Endothelial cell of umbilical vein (primary cell): ENCODE data around the gene DDR2. TPM values are rescaled to one million over a fixed set of nuclear protein-coding genes. Genes with fewer than 3 reads are reported as not detected.
A peak's percentile ranks its signal among the peaks of the same experiment; 100 is the strongest.

ENCODE experiments used
- BruUV-seq: library from RNA; stranded (reverse); fragments of 400-500 nt; replicated peaks from 2 replicates; lab custom pipeline; 2021; lab: Mats Ljungman, UMichigan
- CTCF ChIA-PET: fragments of 300-600, 350-600 bp; sonication (Branson Sonifier 250); formaldehyde crosslinking; loops from one replicate; lab custom pipeline; 2021; ENCODE audit warnings: antibody characterized with exemption, inconsistent platforms; lab: Charles Lee
- POLR2A ChIA-PET: fragments of 300-600, 350-600 bp; sonication (Branson Sonifier 250); formaldehyde crosslinking; loops from one replicate; lab custom pipeline; 2021; ENCODE audit warnings: antibody characterized with exemption, inconsistent platforms; lab: Charles Lee
- DNase-seq: peaks from one replicate; pipeline ENCODE4 v3.0.0-alpha.2; 2011; ENCODE audit warnings: low read depth, low spot score
- FAIRE-seq: peaks from 2 replicates; lab custom pipeline; 2011; peaks lifted over from hg19 to GRCh38; lab: Jason Lieb, UNC
- H2AFZ ChIP-seq: 2 replicates; pipeline ENCODE4 v1.6.0; 2012; ENCODE audit warnings: low read depth, low read length, control low read depth, inconsistent platforms
- H3K27ac ChIP-seq: 2 replicates; pipeline ENCODE4 v1.5.1; 2011; ENCODE audit warnings: low read depth, mild to moderate bottlenecking, control low read depth, low read length, moderate library complexity; ENCODE audit not compliant: insufficient read depth
- H3K27me3 ChIP-seq, 2 experiments: 2 replicates each; pipeline versions ENCODE4 v1.6.0 to v1.6.1; 2011; ENCODE audit warnings: low read length in 2 of 2, mixed read lengths in 1 of 2; ENCODE audit not compliant: control insufficient read depth in 2 of 2, insufficient read depth in 2 of 2
- H3K36me3 ChIP-seq, 2 experiments: 2 replicates in 1 of 2; 3 replicates in 1 of 2; pipeline ENCODE4 v1.5.1; 2011; ENCODE audit warnings: low read length in 2 of 2, mild to moderate bottlenecking in 1 of 2, moderate library complexity in 1 of 2; ENCODE audit not compliant: control insufficient read depth in 2 of 2, insufficient read depth in 2 of 2; ENCODE audit errors: extremely low read depth in 1 of 2
- H3K4me1 ChIP-seq: 3 replicates; pipeline ENCODE4 v1.5.1; 2011; ENCODE audit warnings: mild to moderate bottlenecking, low read length; ENCODE audit not compliant: control insufficient read depth, insufficient read depth; ENCODE audit errors: extremely low read depth
- H3K4me2 ChIP-seq: 2 replicates; pipeline ENCODE4 v1.6.1; 2011; ENCODE audit warnings: low read length, control low read depth, mixed read lengths; ENCODE audit not compliant: insufficient read depth
- H3K4me3 ChIP-seq, 3 experiments: fragments of 200-600 bp in 1 of 3; sonication (generic), shearing (Covaris generic) in 1 of 3; replicated peaks in 1 of 3; 2 replicates each; pipeline ENCODE4 v1.5.1; 2011 to 2016; ENCODE audit warnings: control low read depth in 3 of 3, low read length in 3 of 3, mild to moderate bottlenecking in 2 of 3, inconsistent platforms in 1 of 3, low read depth in 1 of 3, moderate library complexity in 1 of 3; ENCODE audit not compliant: insufficient read depth in 1 of 3
- H3K79me2 ChIP-seq: 2 replicates; pipeline ENCODE4 v1.6.0; 2012; ENCODE audit warnings: low read length, inconsistent platforms; ENCODE audit not compliant: control insufficient read depth, insufficient read depth
- H3K9ac ChIP-seq: replicated peaks from 2 replicates; pipeline ENCODE3; 2011; ENCODE audit warnings: low read length, control low read depth; ENCODE audit not compliant: insufficient read depth; ENCODE audit errors: extremely low read depth
- H3K9me1 ChIP-seq: replicated peaks from 3 replicates; pipeline ENCODE4 v1.6.0; 2011; ENCODE audit warnings: mild to moderate bottlenecking, low read length; ENCODE audit not compliant: control insufficient read depth, insufficient read depth; ENCODE audit errors: extremely low read depth
- H3K9me3 ChIP-seq: replicated peaks from 2 replicates; pipeline ENCODE4 v1.5.1; 2012; ENCODE audit warnings: low read length, inconsistent platforms; ENCODE audit not compliant: control insufficient read depth, insufficient read depth
- H4K20me1 ChIP-seq: replicated peaks from 2 replicates; pipeline ENCODE3; 2011; ENCODE audit warnings: mild to moderate bottlenecking, low read length; ENCODE audit not compliant: control insufficient read depth, insufficient read depth; ENCODE audit errors: extremely low read depth
- CTCF ChIP-seq, 2 donors: IDR thresholded peaks; 1 replicate in 1 of 2; 2 replicates in 1 of 2; pipeline ENCODE4 v1.5.1; 2011; ENCODE audit warnings: low read length in 2 of 2, mild to moderate bottlenecking in 2 of 2, moderate library complexity in 2 of 2, control low read depth in 1 of 2, inconsistent platforms in 1 of 2, low read depth in 1 of 2; ENCODE audit not compliant: insufficient read depth in 1 of 2; ENCODE audit errors: extremely low read depth in 1 of 2
- EZH2 ChIP-seq: IDR thresholded peaks from 2 replicates; pipeline ENCODE4 v1.6.1; 2012; ENCODE audit warnings: borderline replicate concordance, low read depth, mild to moderate bottlenecking, moderate library complexity, low read length, inconsistent platforms; ENCODE audit not compliant: severe bottlenecking
- FOS ChIP-seq: IDR thresholded peaks from 2 replicates; pipeline ENCODE4 v1.6.1; 2011; ENCODE audit warnings: mild to moderate bottlenecking, low read length, moderate library complexity, borderline replicate concordance; ENCODE audit not compliant: insufficient read depth
- GATA2 ChIP-seq: IDR thresholded peaks from 2 replicates; pipeline ENCODE4 v1.7.0; 2011; ENCODE audit warnings: low read depth, mild to moderate bottlenecking, moderate library complexity, mixed read lengths, low read length; ENCODE audit not compliant: insufficient read length, insufficient read depth
- JUN ChIP-seq: IDR thresholded peaks from 2 replicates; pipeline ENCODE4 v1.6.1; 2011; ENCODE audit warnings: borderline replicate concordance, low read depth; ENCODE audit not compliant: insufficient read length, insufficient read depth
- MAX ChIP-seq: IDR thresholded peaks from 2 replicates; pipeline ENCODE4 v1.6.1; 2011; ENCODE audit not compliant: insufficient read depth, insufficient read length
- MYC ChIP-seq: IDR thresholded peaks from one replicate; pipeline ENCODE4 v1.6.1; 2011; ENCODE audit warnings: mild to moderate bottlenecking, low read depth, low read length
- POLR2A ChIP-seq: IDR thresholded peaks from 2 replicates; pipeline ENCODE4 v1.6.1; 2012; ENCODE audit warnings: low read depth, mild to moderate bottlenecking, control low read depth, low read length
- POLR2AphosphoS5 ChIP-seq: IDR thresholded peaks from 2 replicates; pipeline ENCODE4 v1.6.1; 2012; ENCODE audit warnings: low read depth, mild to moderate bottlenecking, control low read depth, low read length, moderate library complexity; ENCODE audit not compliant: insufficient read depth
- dilution Hi-C: fragments of 300-500 bp; cut with MboI; formaldehyde crosslinking; loops from one replicate; pipeline ENCODE4 v1.15.0; 2019; ENCODE audit warnings: low sequenced_read_pairs; ENCODE audit not compliant: extremely low pct_ligation_motif_present
- intact Hi-C: fragments of 100-400 bp; cut with micrococcal nuclease; formaldehyde crosslinking; loops from one replicate; pipeline ENCODE4 v1.10.0; 2022
- polyA plus RNA-seq, 4 experiments: library from polyadenylated mRNA; depleted of rRNA in 3 of 4; stranded (reverse) in 3 of 4; unstranded in 1 of 4; fragments of >200 nt; gene quantifications; 2 replicates each; pipeline versions ENCODE4 v1.2.1 to v1.2.3, GENCODE V29; 2011 to 2012; ENCODE audit warnings: missing spikeins in 1 of 4
- total RNA-seq: library from RNA; stranded (reverse); gene quantifications from 2 replicates; pipeline ENCODE4 v1.2.3, GENCODE V29; 2021

DDR2 gene
- total and polyA plus RNA-seq, 2 donors (not counting 3 experiments of a cell fraction or from before 2014, with no cell fraction given): 27.8 to 30.8 TPM

- H3K4me2 ChIP-seq: peak overlapping the region; percentile 37
- H3K27me3 ChIP-seq: no peaks in the 10 kb centered on the region
- peaks cover 42% of the 10 kb centered on the region for H3K4me1 ChIP-seq
- intact Hi-C loops (loop anchor here (1.0 to 2.0 kb wide), 4 partner anchors 16 to 65 kb away; partner anchors contain the start of gene DDR2), dilution Hi-C loops (no loop called here)
- ChIA-PET POLR2A (no interaction called here), CTCF (interaction anchor here (1.5 to 1.8 kb wide), 2 partner anchors 10 to 30 kb away, joined by 3 to 5 read pairs; no protein-coding TSS in a partner anchor)
- peaks cover 5% of the 10 kb centered on the region for H3K79me2 ChIP-seq
- H3K4me3 ChIP-seq: no peak overlapping the region
- no peak for TF ChIP-seq FOS
- TF ChIP-seq POLR2AphosphoS5: no peak
- no peak for TF ChIP-seq GATA2
- TF ChIP-seq EZH2: no peak
- no peak for TF ChIP-seq MAX
- TF ChIP-seq MYC: no peak
- no peak for TF ChIP-seq POLR2A
- no peak for TF ChIP-seq JUN
- TF ChIP-seq CTCF (IDR thresholded peaks at IDR 0.05; ENCODE audit: extremely low read depth in 1 of 2, insufficient read depth in 1 of 2, low read depth in 1 of 2, low read length in 2 of 2): no peak
- H3K27ac ChIP-seq: peak overlapping the region; percentile 64
- DNase-seq (peak; percentile 68), FAIRE-seq (peak; percentile 64)
- no peaks in the 10 kb centered on the region for H3K9me1 ChIP-seq
- no peaks in the 10 kb centered on the region for H4K20me1 ChIP-seq
- H3K9ac ChIP-seq: no peak overlapping the region
- H3K36me3 ChIP-seq: no peaks in the 10 kb centered on the region
- peak overlapping the region; percentile 3 for H2AFZ ChIP-seq
- H3K9me3 ChIP-seq: no peaks in the 10 kb centered on the region
- BruUV-seq: no TSS peak
Measured at GRCh38 chr1:162691999-162692575, 59.8 kb downstream of the DDR2 start.
